NCI-H345 treated with DMSO at 0.1 percent for 48 hours (cell line): ENCODE data around the gene NDUFS8.

Experiments
- DNase-seq: peaks from one replicate; lab custom pipeline; 2025; ENCODE audit not compliant: unreplicated experiment; lab: John Stamatoyannopoulos, UW

NDUFS8 gene

GRCh38 chr11:68002938-68003845 is 27.3 kb upstream of the NDUFS8 start:
- DNase-seq, result no peak

DNA sequence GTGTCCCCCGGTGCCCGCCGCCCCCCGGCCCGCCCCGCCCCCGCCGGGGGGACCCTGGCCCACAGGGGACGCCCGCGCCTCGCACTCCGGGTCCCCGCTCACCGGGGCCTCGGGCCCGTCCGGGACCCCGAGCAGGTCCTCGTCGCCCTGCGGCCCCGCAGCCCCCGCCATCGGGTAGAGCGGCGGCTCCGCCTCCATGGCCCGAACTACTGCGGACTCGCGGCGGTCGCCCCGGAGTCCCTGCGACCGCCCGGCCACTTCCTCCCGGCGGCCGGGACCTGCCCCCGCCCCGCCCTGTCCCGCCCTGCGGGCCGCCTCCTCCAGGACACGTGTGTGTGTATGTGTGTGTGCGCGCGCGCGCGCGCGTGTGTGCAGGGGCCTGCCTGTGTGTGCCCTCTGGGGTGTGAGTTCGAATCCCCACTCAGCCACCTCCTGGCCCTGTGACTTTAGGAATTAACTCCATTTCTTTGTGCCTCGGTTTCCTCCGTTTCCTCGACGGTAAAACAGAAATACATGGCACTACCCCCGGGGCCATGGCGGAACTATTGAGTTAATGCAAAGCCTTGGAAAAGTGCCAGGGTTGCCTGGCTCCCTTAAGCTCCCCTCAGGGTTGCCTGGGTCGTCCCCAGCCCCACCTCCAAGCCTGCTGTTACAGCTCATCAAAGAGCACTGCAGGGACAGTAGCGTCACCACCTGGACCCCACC is 26.5 kb upstream of the NDUFS8 start, which contains the start of gene UNC93B1:
Gene UNC93B1, minus strand, starts transcription at position 252 of the 705 bp plus-strand sequence. Its CDS starts 54 bp downstream, at position 198.
- DNase-seq, result peak; percentile 43

- DNase-seq, result no peak
Measured at GRCh38 chr11:68004551-68005335, 25.7 kb upstream of the NDUFS8 start.

- no peak for DNase-seq
Measured at GRCh38 chr11:68006606-68007166, 23.8 kb upstream of the NDUFS8 start.

DNA sequence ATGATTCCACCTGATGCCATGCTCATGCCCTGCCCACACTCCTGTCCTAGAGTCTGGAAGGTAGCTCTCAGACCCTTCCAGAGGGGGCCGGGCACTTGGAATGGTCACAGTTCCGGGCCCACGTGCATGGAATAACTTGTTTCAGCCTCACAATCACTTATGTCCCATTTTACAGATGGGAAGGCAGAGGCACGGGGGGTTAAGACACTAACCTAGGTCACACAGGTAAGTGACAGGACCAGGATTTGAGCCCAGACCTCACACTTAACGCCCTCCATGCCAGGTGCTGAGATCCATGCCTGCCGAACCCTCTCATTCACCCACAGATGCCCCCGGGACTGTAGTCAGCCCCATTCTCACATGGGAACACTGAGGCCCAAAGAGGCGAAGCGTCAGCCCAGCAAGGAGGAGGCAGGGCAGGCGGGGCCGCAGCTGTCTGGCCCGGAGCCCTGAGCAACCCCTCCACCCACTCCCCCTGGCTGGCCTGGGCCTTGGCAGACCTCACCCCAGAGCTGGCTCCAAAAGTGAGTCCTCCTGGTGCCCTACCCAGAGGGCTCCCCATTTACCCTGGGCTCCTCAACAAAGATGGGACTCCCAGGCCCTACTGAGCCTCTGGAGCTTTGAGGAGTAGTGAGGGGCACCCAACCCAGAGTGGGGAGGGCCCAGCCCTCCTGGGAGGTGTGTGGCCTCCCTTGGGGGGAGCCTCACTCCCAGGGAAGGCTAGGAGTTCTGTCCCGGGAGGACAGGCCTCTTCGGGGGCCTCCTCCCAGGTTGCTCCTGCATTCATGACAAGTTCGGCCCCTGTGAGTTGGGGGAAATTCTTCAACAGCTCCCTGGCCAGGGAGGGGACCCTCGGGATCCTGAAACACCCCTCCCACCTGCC is 22.7 kb upstream of the NDUFS8 start:
- no peak for DNase-seq

DNA sequence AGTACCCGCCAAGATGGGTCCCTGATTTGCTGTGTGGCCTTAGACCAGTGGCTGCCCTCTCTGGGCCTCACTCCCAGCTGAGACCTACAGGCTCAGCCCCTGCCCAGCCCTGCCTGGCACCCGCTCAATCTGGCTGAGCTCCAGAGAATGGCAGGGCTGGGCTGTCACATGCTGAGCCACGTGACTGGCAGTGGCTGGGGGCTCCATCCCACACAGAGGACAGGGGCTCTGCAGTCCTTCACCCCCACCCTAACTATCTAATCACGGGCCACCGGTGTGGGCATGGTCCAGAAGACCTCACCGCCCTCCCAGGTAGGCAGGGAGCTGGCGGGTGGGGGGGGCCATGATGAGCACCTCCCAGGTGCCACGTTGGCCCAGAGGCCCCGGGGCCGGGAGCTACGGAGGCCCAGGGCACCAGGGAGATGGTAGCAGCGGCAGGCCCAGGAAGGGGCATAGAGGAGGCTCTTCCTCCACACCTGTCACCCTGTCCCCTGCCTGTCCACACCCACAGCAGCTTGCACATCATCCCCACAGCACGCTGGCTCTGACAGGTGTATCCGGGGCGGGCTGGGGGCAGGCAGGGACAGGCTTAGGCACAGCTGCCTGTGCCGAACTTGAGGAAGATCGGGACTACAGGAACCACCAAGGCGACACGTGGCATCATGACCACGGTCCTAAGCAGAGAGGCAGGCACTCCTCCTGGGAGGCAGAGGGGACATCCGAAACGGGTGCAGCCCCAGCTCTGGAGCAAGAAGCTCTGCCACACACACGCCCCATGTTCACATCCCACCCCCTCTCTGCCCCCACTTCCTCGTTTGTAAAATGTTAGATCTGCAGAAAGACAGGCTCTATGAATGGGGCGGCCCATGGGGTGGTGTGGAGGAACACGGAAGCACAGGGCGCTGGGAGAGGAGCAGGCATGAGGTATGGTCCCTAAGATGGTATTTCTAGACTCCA is 21.8 kb upstream of the NDUFS8 start:
- DNase-seq, result peak; percentile 46

DNA sequence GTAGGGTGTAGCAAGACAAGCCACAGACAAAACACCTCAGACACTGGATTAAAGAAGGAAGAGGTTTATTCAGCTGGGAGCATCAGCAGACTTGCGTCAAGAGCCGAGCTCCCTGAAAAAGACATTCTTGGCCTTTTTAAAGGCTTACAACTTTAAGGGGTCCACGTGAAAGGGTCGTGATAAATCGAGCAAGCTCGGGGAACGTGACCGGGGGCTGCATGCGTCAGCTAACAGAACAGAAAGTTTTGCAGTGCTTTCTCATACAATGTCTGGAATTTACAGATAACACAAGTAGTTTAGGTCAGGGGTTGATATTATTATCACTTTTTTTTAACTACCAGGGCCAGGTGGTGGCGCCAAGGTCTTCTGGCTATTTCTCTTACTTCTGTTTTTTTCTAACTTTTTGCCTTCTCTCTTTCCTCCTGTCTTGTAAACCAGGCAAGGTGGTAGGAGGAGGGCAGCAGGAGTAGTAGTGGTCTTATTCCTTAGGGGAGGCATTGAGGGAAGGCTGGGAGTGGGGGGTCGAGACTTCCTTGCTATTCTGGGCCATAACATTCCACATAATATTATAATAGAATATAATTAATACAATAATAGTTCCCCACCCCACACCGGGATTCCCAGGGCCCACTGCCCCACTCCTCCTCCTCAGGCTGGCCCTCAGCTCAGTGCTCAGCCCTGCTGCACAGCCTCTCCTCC is 20.9 kb upstream of the NDUFS8 start:
- DNase-seq, result no peak

DNA sequence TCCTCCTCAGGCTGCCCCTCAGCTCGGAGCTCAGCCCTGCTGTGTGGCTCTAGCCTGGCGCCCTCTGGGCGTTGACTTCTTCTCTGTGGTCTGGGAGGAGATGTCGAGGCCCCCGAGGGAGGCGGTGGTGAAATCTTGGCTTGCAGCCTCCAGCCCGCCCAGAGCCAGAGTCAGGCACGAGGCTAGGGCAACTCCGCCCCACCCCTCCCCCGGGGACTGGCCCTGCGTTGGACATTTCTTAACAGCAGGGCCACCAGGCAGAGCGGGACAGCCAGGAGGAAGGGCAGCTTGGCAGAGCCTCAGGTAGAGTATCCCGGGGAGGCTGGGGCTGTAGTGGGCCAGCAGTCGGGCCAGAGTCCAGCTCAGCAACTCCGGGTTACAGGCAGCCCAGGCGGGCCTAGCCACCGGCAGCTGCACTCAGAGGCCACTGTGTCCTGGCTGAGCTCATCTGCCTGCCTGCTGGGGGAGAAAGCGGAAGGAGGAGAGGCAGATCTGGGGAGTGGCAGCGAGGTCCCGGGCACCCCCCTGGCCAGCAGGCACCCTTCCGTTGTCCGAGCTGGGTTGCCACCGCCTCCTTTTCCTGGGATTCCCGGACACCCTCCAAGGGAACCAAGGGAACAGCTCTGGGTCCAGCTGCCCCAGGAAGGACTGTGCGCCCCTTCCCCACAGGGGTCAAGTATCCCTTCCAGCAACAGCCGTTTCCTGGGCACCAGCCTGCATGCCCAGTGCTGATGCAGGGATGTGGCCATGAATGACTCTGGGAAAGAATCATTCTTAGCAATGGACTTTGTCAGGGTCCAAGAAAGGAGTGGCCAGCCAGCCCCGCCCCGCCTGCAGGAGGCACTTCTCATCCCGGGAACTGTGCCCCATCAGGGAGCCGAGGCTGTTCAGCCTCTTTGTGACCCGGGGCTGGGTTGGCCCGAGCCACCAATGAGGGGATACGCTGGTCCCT is 20.1 kb upstream of the NDUFS8 start, which contains the start of gene ALDH3B1:
Gene ALDH3B1, plus strand, starts transcription at position 238 of the 952 bp plus-strand sequence. CDS start 4,971 bp downstream, outside the sequence.
- DNase-seq, result no peak

DNA sequence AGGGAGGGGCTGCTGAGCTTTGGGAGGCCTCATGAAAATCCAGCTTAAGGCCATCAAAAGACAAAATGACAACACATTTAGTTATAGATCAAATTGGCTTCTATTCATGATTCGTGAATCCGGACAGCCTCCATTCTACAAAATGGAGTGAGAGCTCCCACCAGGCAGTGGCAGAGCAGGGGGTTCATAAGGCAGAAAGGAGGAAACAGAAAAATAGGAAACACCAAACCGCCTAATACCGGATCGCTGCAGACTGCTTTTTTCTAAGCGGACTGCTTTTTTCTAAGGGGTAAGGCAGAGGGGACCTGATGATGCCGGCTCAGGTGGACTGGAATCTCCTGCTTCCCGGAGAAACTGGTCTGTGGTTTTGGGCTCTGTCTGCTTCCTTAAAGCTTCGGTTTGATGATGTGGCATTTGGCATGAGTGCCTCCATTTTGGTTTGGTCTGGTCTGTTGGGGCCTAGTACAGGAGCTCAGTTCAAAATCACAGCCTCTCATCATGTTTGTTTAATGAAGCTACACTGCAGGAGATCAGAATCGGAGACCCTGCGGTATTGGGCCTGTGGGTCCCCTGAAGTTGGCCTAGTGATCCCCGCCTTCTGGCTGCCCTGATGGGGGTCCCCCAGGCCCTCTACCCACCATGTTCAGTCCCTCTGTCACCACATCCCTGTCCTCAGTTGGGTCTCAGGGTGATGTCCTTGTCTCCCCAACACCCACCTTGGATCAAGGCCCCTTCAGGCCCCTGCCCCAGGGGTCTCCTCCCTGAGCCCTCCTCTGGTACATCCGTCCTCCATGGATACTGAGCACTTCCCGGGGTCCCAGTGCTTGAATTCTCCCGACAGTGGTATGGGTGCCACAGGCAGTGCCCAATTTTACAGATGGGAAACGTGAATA is 19.2 kb upstream of the NDUFS8 start:
- no peak for DNase-seq

DNA sequence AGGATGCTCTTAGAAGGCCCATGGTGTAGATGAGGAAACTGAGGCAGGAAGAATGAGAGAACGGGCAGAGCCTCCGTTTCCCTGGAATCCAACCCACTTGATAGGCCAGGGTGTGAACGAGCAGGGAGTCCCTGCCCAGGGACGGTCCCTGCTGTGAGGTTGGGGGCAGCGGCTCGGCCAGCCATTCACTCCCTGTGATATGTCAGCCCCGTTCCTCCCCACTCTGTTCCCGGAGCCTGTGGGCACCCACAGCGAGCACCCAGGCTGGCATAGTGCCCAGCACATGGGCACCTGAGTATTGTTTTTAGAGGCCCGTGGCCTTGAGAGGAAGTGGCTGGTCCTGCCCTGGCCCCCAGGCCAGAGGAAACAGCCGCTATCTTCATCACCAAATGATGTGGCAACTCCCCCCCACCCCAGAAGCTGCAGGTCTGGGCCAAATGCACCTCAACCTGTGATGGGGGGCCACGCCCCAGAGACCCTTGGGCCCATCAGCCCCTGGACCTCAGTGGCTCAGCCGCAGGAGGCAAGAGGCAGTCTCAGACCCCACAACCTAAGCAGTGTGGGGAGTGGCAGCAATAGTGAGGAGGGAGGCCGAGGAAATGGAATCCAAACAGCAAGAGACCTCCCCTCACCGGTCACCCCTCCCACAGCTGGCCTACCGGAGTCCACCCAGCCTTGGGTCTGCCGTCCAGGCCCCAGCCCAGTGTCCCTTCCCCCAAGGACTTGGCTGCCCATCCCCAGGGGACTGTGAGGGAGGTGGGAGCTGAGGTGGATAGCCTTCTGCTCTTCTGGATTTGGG is 18.2 kb upstream of the NDUFS8 start:
- DNase-seq, result no peak

DNA sequence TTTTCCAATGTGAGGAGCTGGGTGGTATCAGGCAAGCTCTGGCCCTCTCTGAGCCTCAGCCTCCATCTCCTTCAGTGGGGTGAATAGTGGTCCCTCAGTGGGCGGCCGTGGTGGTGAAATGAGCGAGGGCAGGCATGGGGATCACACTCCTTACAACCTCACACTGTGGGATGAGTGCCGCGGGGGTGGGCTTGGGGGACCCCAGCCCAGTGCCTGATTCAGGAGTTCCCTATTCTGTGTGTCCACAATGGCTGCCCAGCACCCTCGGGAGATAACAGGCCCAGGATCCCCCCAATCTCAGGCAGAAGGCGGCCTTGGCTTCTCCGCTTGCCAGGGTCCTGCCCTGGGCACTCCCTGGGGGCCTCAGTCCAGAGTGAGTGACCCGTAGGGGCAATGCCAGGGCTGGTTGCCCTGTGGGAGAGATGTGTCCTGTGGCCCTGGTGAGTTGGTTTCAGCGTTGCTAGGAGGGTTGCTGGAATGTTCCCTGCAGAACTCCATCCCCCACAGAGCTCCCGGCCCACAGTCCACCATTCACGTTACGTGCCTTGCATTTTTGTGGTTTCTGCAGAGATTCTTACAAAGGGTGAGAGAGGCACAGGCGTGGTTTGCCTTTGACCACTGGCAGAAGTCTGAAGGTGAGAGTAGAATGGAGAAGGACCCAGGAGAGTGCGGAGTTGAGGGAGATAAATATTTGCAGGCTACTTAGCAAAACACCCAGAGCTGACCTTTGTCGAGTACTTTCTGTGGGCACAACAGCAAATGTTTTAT is 17.5 kb upstream of the NDUFS8 start:
- no peak for DNase-seq

- no peak for DNase-seq
Measured at GRCh38 chr11:68013611-68014156, 16.8 kb upstream of the NDUFS8 start.

- DNase-seq, result no peak
Measured at GRCh38 chr11:68014157-68014946, 16.1 kb upstream of the NDUFS8 start.
